Measurements from ENCODE around the gene LOXL1. TPM values are rescaled to one million over a fixed set of nuclear protein-coding genes. Genes with fewer than 3 reads are reported as not detected.
A peak's percentile ranks its signal among the peaks of the same experiment; 100 is the strongest.
"Not testable (repeated sequence)": the region's sequence is repeated elsewhere in the genome, so short reads cannot be mapped to it uniquely, and the experiment has no call there.

The LOXL1 gene
- total RNA-seq, 2 experiments from 2014 or later, result not detected

DNA sequence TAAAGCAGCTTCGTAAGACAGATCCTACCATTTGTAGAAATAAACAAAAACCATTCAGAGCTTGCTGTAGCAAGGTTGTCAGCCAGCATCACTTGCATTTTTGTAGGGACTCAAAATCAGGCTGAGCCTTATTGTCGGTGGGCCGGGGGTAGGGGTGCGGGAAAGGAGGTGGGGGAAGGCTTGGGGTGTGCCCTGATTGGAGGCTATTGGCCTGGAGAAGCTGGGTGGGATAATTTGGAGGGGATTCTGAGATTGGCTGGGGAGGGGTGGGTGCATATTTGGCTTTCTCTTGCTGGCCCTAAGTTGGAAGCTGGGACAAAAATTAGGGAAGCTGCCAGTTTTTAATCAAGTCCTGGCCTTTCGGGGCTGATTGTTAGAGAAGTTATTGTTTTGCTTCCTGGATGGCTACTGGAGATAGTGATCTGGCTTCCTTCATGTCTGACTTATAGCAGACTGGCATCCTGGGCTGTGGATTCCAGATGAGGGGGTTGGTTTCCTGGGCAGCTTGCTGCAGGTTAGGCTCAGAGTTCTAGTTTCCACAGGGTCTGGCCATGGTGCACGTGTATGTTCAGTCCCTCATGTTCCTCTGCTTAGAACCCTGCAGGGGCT lies 43.0 kb downstream of the LOXL1 start:
- ChIA-PET CTCF (ENCODE audit: unreplicated experiment) (no interaction called here), POLR2A (no interaction called here)
- no peak overlapping the region for H3K27ac ChIP-seq (ENCODE audit: low read depth, low read length, poor library complexity, severe bottlenecking)
- TF ChIP-seq, protein P1, sequence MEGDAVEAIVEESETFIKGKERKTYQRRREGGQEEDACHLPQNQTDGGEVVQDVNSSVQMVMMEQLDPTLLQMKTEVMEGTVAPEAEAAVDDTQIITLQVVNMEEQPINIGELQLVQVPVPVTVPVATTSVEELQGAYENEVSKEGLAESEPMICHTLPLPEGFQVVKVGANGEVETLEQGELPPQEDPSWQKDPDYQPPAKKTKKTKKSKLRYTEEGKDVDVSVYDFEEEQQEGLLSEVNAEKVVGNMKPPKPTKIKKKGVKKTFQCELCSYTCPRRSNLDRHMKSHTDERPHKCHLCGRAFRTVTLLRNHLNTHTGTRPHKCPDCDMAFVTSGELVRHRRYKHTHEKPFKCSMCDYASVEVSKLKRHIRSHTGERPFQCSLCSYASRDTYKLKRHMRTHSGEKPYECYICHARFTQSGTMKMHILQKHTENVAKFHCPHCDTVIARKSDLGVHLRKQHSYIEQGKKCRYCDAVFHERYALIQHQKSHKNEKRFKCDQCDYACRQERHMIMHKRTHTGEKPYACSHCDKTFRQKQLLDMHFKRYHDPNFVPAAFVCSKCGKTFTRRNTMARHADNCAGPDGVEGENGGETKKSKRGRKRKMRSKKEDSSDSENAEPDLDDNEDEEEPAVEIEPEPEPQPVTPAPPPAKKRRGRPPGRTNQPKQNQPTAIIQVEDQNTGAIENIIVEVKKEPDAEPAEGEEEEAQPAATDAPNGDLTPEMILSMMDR (conservative IDR thresholded peaks at IDR 0.05; ENCODE audit: low read length), result no peak
- TF ChIP-seq EZH2phosphoT487 (IDR thresholded peaks at IDR 0.05; ENCODE audit: borderline replicate concordance, low read depth, low read length), result no peak
- H3K4me3 ChIP-seq (ENCODE audit: low read depth, low read length, poor library complexity, severe bottlenecking), result no peak overlapping the region
- no TSS peak for BruUV-seq (replicated peaks)
- intact Hi-C loops (cut with micrococcal nuclease; ENCODE audit: unreplicated experiment), result no loop called here
- H3K9me3 ChIP-seq (ENCODE audit: low read length), result no peaks in the 10 kb centered on the region
- H4K20me1 ChIP-seq (ENCODE audit: insufficient read depth, low read length), result no peaks in the 10 kb centered on the region
- no peaks in the 10 kb centered on the region for H3K79me2 ChIP-seq (ENCODE audit: insufficient read depth, low read depth, low read length)
- no peak overlapping the region for H2AFZ ChIP-seq (ENCODE audit: low read length)
- no peaks in the 10 kb centered on the region for H3K36me3 ChIP-seq (ENCODE audit: insufficient read depth, low read length)
- peaks cover 19% of the 10 kb centered on the region for H3K4me1 ChIP-seq (ENCODE audit: insufficient read depth, low read length, poor library complexity, severe bottlenecking)
- no peaks in the 10 kb centered on the region for H3K9me2 ChIP-seq (ENCODE audit: insufficient read depth, low read length)
- H3K4me2 ChIP-seq (ENCODE audit: low read length), result no peak overlapping the region
- no peak for DNase-seq (ENCODE audit: low spot score)

DNA sequence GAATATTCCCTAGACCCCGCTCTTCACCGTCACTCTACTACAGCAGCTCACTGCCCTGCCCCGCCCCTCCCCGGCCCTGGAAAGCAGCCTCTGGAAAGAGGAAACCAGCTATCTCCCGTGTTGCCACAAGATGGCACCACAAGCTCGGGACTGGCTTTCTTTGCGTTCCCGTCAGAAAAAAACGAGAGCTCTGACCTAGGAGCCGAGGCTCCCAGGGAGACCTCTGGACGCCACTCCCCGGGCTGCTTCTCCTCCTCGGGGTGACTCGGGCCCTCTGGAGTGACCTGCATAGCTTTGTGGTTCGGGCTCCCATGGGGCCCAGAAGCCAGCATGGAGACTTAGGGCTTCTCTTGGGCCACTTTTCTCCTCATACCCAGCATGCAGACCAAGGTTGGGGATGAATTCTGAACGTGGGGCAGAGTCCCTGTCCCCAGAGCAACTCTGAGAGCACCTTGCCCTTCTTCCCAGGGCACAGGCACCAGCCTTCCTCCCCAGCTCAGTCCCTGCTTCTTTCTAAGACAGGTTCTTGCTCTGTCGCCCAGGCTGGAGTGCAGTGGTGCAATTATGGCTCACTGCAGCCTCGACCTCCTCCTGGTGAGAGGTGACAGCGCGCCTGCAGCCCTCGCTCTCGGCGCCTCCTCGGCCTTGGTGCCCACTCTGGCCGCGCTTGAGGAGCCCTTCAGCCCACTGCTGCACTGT lies 46.9 kb downstream of the LOXL1 start:
- intact Hi-C loops (cut with micrococcal nuclease; ENCODE audit: unreplicated experiment), result loop anchor here (1.0 to 5.0 kb wide), 2 partner anchors 64 to 349 kb away; no protein-coding TSS in a partner anchor
- Histone ChIP-seq H3K9me3 (ENCODE audit: low read length) (no peaks in the 10 kb centered on the region), H3K4me1 (ENCODE audit: insufficient read depth, low read length, poor library complexity, severe bottlenecking) (no peaks in the 10 kb centered on the region), H3K4me2 (ENCODE audit: low read length) (peak overlapping the region; percentile 35; the same call in 1 of the 2 replicates), H2AFZ (ENCODE audit: low read length) (peak overlapping the region; percentile 42; the same call in 1 of the 2 replicates), H3K9me2 (ENCODE audit: insufficient read depth, low read length) (no peaks in the 10 kb centered on the region), H3K4me3 (ENCODE audit: low read depth, low read length, poor library complexity, severe bottlenecking) (no peak overlapping the region), H3K36me3 (ENCODE audit: insufficient read depth, low read length) (no peaks in the 10 kb centered on the region), H4K20me1 (ENCODE audit: insufficient read depth, low read length) (no peaks in the 10 kb centered on the region), H3K27ac (ENCODE audit: low read depth, low read length, poor library complexity, severe bottlenecking) (no peak overlapping the region), H3K79me2 (ENCODE audit: insufficient read depth, low read depth, low read length) (no peaks in the 10 kb centered on the region)
- TF ChIP-seq, protein P1 (conservative IDR thresholded peaks at IDR 0.05; ENCODE audit: low read length), result peak; percentile 86
- no peak for TF ChIP-seq EZH2phosphoT487 (IDR thresholded peaks at IDR 0.05; ENCODE audit: borderline replicate concordance, low read depth, low read length)
- BruUV-seq (replicated peaks), result no TSS peak
- ChIA-PET CTCF (ENCODE audit: unreplicated experiment) (interaction anchor here (0.5 to 1.2 kb wide), 11 partner anchors 13 to 280 kb away, joined by 3 to 10 read pairs (median 3); no protein-coding TSS in a partner anchor), POLR2A (interaction anchor here (0.9 kb wide), 1 partner anchor 35 kb away, joined by 5 read pairs; no protein-coding TSS in a partner anchor)
- peak; percentile 79 for DNase-seq (ENCODE audit: low spot score)

GRCh38 chr15:73973683-73974200 lies 47.5 kb downstream of the LOXL1 start:
- CTCF ChIA-PET (ENCODE audit: unreplicated experiment), result interaction anchor here (1.1 to 1.2 kb wide), 2 partner anchors 63 to 76 kb away, joined by 3 to 4 read pairs; no protein-coding TSS in a partner anchor
- not testable (repeated sequence) for H3K36me3 ChIP-seq (ENCODE audit: insufficient read depth, low read length); H3K79me2 ChIP-seq (ENCODE audit: insufficient read depth, low read depth, low read length)

GRCh38 chr15:73975440-73976125 lies 49.3 kb downstream of the LOXL1 start:
- not testable (repeated sequence) for BruUV-seq (replicated peaks)

More at GRCh38 chr15:73973683-73974200, 47.5 kb downstream of the LOXL1 start:
- BruUV-seq (replicated peaks); H3K4me3 ChIP-seq (ENCODE audit: low read depth, low read length, poor library complexity, severe bottlenecking); H3K27ac ChIP-seq (ENCODE audit: low read depth, low read length, poor library complexity, severe bottlenecking); H3K9me2 ChIP-seq (ENCODE audit: insufficient read depth, low read length); H3K9me3 ChIP-seq (ENCODE audit: low read length); H3K4me2 ChIP-seq (ENCODE audit: low read length); POLR2A ChIA-PET; H4K20me1 ChIP-seq (ENCODE audit: insufficient read depth, low read length); DNase-seq (ENCODE audit: low spot score); H3K4me1 ChIP-seq (ENCODE audit: insufficient read depth, low read length, poor library complexity, severe bottlenecking); H2AFZ ChIP-seq (ENCODE audit: low read length): not testable (repeated sequence)
- intact Hi-C loops (cut with micrococcal nuclease; ENCODE audit: unreplicated experiment), result loop anchor here (1.0 to 5.0 kb wide), 2 partner anchors 64 to 349 kb away; no protein-coding TSS in a partner anchor

More at GRCh38 chr15:73975440-73976125, 49.3 kb downstream of the LOXL1 start:
- POLR2A ChIA-PET; CTCF ChIA-PET (ENCODE audit: unreplicated experiment); H4K20me1 ChIP-seq (ENCODE audit: insufficient read depth, low read length); DNase-seq (ENCODE audit: low spot score); H3K4me1 ChIP-seq (ENCODE audit: insufficient read depth, low read length, poor library complexity, severe bottlenecking); H3K4me2 ChIP-seq (ENCODE audit: low read length); intact Hi-C loops (cut with micrococcal nuclease; ENCODE audit: unreplicated experiment); H3K27ac ChIP-seq (ENCODE audit: low read depth, low read length, poor library complexity, severe bottlenecking); H2AFZ ChIP-seq (ENCODE audit: low read length); H3K9me3 ChIP-seq (ENCODE audit: low read length); H3K79me2 ChIP-seq (ENCODE audit: insufficient read depth, low read depth, low read length); H3K9me2 ChIP-seq (ENCODE audit: insufficient read depth, low read length); H3K36me3 ChIP-seq (ENCODE audit: insufficient read depth, low read length); H3K4me3 ChIP-seq (ENCODE audit: low read depth, low read length, poor library complexity, severe bottlenecking): not testable (repeated sequence)
